Aorta (tissue), 5 donors: Measurements from ENCODE around the gene ACTR2. TPM values are rescaled to one million over a fixed set of nuclear protein-coding genes. Genes with fewer than 3 reads are reported as not detected.

ENCODE experiments used
- ATAC-seq: fragments of 200-7000 bp; cut with Tn5 transposase; one replicate; pipeline ENCODE4 v1.9.1; 2022; ENCODE audit warnings: moderate library complexity; ENCODE audit not compliant: low FRiP score
- DNase-seq, 2 donors: peaks; one replicate each; pipeline ENCODE4 v3.0.0-alpha.2; 2020
- H3K27ac ChIP-seq, 2 donors: one replicate each; pipeline ENCODE4 v1.5.1; 2013; ENCODE audit warnings: low read length in 2 of 2, mild to moderate bottlenecking in 2 of 2, moderate library complexity in 2 of 2, control low read depth in 1 of 2, inconsistent platforms in 1 of 2, low read depth in 1 of 2
- H3K27me3 ChIP-seq, 2 donors: one replicate each; pipeline ENCODE4 v1.6.1; 2013; ENCODE audit warnings: control low read depth in 1 of 2, low read length in 1 of 2, mild to moderate bottlenecking in 1 of 2, moderate library complexity in 1 of 2; ENCODE audit not compliant: insufficient read depth in 2 of 2, control insufficient read depth in 1 of 2
- H3K36me3 ChIP-seq, 2 donors: one replicate each; pipeline ENCODE4 v1.6.1; 2013; ENCODE audit warnings: control low read depth in 1 of 2, low read length in 1 of 2, mild to moderate bottlenecking in 1 of 2; ENCODE audit not compliant: insufficient read depth in 2 of 2, control insufficient read depth in 1 of 2
- H3K4me1 ChIP-seq, 2 donors: one replicate each; pipeline ENCODE4 v1.6.1; 2013; ENCODE audit warnings: low read length in 2 of 2, control low read depth in 1 of 2, mild to moderate bottlenecking in 1 of 2, moderate library complexity in 1 of 2; ENCODE audit not compliant: insufficient read depth in 2 of 2, control insufficient read depth in 1 of 2
- H3K4me3 ChIP-seq, 2 donors: one replicate each; pipeline ENCODE4 v1.5.1; 2013; ENCODE audit warnings: low read length in 2 of 2, control low read depth in 1 of 2, mild to moderate bottlenecking in 1 of 2
- H3K9me3 ChIP-seq: one replicate; pipeline ENCODE4 v1.6.1; 2013; ENCODE audit warnings: mild to moderate bottlenecking, low read length; ENCODE audit not compliant: control insufficient read depth
- WGBS, 2 donors: extraction: QIAGEN DNeasy Blood & Tissue Kit; methylation state at CpG; one replicate each; pipeline ENCODE4 v1.1.7; 2013; 5-methylcytosine and 5-hydroxymethylcytosine counted together
- intact Hi-C, 2 donors: fragments of 100-400 bp; cut with DNase I; formaldehyde crosslinking; loops; one replicate each; pipeline versions ENCODE4 v1.14.2 to v1.15.0; 2022
- polyA plus RNA-seq, 2 donors: library from polyadenylated mRNA; stranded (reverse); fragments of 200-250 nt; gene quantifications; one replicate each; pipeline ENCODE4 v1.2.3, GENCODE V29; 2013
- total RNA-seq, 2 donors: library from RNA; stranded (reverse); fragmentation: NEBNext Ultra II Directional; extraction: Animal tissue kit (Norgen Biotek cat#: 25700); gene quantifications; one replicate each; pipeline ENCODE4 v1.2.1, GENCODE V29; 2021
- donor health status: healthy with polysubstance abuse.
- donor health status: Bipolar disorder and iron deficiency.
- donor health status: DM: no; HTN: no; CAD: no.
- donor health status: DM: no; HTN: no; CAD: no.
- donor health status: DM: yes; HTN: yes; CAD: no.

ACTR2 gene
- total and polyA plus RNA-seq, 4 donors = 78.1 to 255 (median 183) TPM

GRCh38 chr2:65264821-65265670 is 37.4 kb downstream of the ACTR2 start:
- no peak overlapping the region for H3K4me3 ChIP-seq
- H3K36me3 ChIP-seq = no peaks in the 10 kb centered on the region
- WGBS, 2 donors = 39 to 40% methylated on average over 8 of the region's 8 CpGs
- H3K9me3 ChIP-seq = no peaks in the 10 kb centered on the region
- intact Hi-C loops = loop anchor here (2.0 to 10.0 kb wide), 4 partner anchors 170 to 307 kb away; partner anchors contain the start of gene SPRED2 (in 1 of the 2)
- peak; percentile 68 for ATAC-seq
- DNase-seq = no peak
- no peak overlapping the region for H3K27ac ChIP-seq
- H3K27me3 ChIP-seq = no peaks in the 10 kb centered on the region
- no peaks in the 10 kb centered on the region for H3K4me1 ChIP-seq

GRCh38 chr2:65265671-65266045 is 38.0 kb downstream of the ACTR2 start:
- no peaks in the 10 kb centered on the region for H3K36me3 ChIP-seq
- H3K4me1 ChIP-seq = no peaks in the 10 kb centered on the region
- no peaks in the 10 kb centered on the region for H3K9me3 ChIP-seq
- no peak overlapping the region for H3K27ac ChIP-seq
- H3K4me3 ChIP-seq = no peak overlapping the region
- ATAC-seq (no peak), DNase-seq (no peak)
- H3K27me3 ChIP-seq = no peaks in the 10 kb centered on the region
- intact Hi-C loops = loop anchor here (2.0 to 10.0 kb wide), 4 partner anchors 169 to 307 kb away; partner anchors contain the start of gene SPRED2 (in 1 of the 2)

- intact Hi-C loops = loop anchor here (5.0 to 10.0 kb wide), 2 partner anchors 168 to 305 kb away; partner anchors contain the start of gene SPRED2 (in 1 of the 2)
- Histone ChIP-seq H3K36me3 (no peaks in the 10 kb centered on the region), H3K4me1 (no peaks in the 10 kb centered on the region), H3K9me3 (no peaks in the 10 kb centered on the region), H3K27ac (no peak overlapping the region), H3K27me3 (no peaks in the 10 kb centered on the region), H3K4me3 (no peak overlapping the region)
- DNase-seq (no peak), ATAC-seq (no peak)
- 98 to 100% methylated on average over 1 of the region's 1 CpG for WGBS, 2 donors
Observed at GRCh38 chr2:65267008-65267407, 39.4 kb downstream of the ACTR2 start.

GRCh38 chr2:65268957-65269356 is 41.3 kb downstream of the ACTR2 start:
- intact Hi-C loops = loop anchor here (5.0 to 10.0 kb wide), 2 partner anchors 166 to 303 kb away; partner anchors contain the start of gene SPRED2 (in 1 of the 2)
- Histone ChIP-seq H3K4me3 (no peak overlapping the region), H3K36me3 (no peaks in the 10 kb centered on the region), H3K27ac (no peak overlapping the region), H3K4me1 (no peaks in the 10 kb centered on the region), H3K9me3 (no peaks in the 10 kb centered on the region), H3K27me3 (no peaks in the 10 kb centered on the region)
- ATAC-seq (no peak), DNase-seq (no peak)
- WGBS, 2 donors = 68 to 75% methylated on average over 4 of the region's 4 CpGs

- intact Hi-C loops = no loop called here
- Histone ChIP-seq H3K27ac (no peak overlapping the region), H3K36me3 (no peaks in the 10 kb centered on the region), H3K9me3 (no peaks in the 10 kb centered on the region), H3K4me3 (no peak overlapping the region), H3K4me1 (no peaks in the 10 kb centered on the region), H3K27me3 (no peaks in the 10 kb centered on the region)
- WGBS, 2 donors = 96% methylated on average over 8 of the region's 8 CpGs
- DNase-seq (no peak), ATAC-seq (no peak)
Observed at GRCh38 chr2:65273344-65273743, 45.7 kb downstream of the ACTR2 start.

- Histone ChIP-seq H3K27me3 (no peaks in the 10 kb centered on the region), H3K4me3 (no peak overlapping the region), H3K27ac (no peak overlapping the region), H3K36me3 (no peaks in the 10 kb centered on the region), H3K4me1 (no peaks in the 10 kb centered on the region), H3K9me3 (no peaks in the 10 kb centered on the region)
- no peak for ATAC-seq
- no peak for DNase-seq
- 74 to 75% methylated on average over 4 of the region's 4 CpGs for WGBS, 2 donors
- intact Hi-C loops = no loop called here
Observed at GRCh38 chr2:65275141-65275915, 47.7 kb downstream of the ACTR2 start.

GRCh38 chr2:65276609-65277008 is 49.0 kb downstream of the ACTR2 start:
- H3K27ac ChIP-seq = no peak overlapping the region
- intact Hi-C loops = no loop called here

DNA sequence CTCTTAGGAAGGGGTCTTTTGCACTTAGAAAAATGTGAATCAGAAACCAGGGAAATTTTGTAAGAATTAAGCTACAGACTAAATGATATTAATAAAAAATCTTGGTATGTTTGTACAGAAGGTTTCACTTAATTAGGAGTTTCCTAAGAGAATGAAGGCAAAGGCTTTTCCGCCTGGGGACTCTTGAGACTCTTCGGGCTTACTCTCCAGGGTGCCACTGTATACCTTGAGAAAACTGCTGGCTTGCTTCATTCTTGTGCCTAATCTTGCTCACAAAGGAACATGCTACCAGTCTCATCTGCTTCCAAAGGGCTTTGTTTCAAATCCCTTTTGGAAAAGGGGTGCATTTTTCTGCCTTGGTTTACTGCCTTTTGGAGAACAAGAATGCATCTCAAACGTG is 49.5 kb downstream of the ACTR2 start:
- 80 to 81% methylated on average over 3 of the region's 3 CpGs for WGBS, 2 donors
- no peaks in the 10 kb centered on the region for H3K4me1 ChIP-seq
- H3K27me3 ChIP-seq = no peaks in the 10 kb centered on the region
- no peaks in the 10 kb centered on the region for H3K9me3 ChIP-seq
- no peak overlapping the region for H3K27ac ChIP-seq
- ATAC-seq (no peak), DNase-seq (no peak)
- intact Hi-C loops = no loop called here
- no peak overlapping the region for H3K4me3 ChIP-seq
- no peaks in the 10 kb centered on the region for H3K36me3 ChIP-seq

More at GRCh38 chr2:65276609-65277008, 49.0 kb downstream of the ACTR2 start:
- no peaks in the 10 kb centered on the region for H3K27me3 ChIP-seq
- DNase-seq = no peak
- H3K36me3 ChIP-seq = no peaks in the 10 kb centered on the region
- 57 to 75% methylated on average over 5 of the region's 5 CpGs for WGBS, 2 donors
- no peaks in the 10 kb centered on the region for H3K4me1 ChIP-seq
- H3K9me3 ChIP-seq = no peaks in the 10 kb centered on the region
- no peak for ATAC-seq
- no peak overlapping the region for H3K4me3 ChIP-seq
